GOT3 (cell line): ENCODE data around the gene MYL3.
"Not testable (repeated sequence)": the region's sequence is repeated elsewhere in the genome, so short reads cannot be mapped to it uniquely, and the experiment has no call there.

Source experiments
- DNase-seq: peaks from one replicate; lab custom pipeline; 2025; ENCODE audit warnings: mixed read lengths; lab: John Stamatoyannopoulos, UW

Gene MYL3

GRCh38 chr3:46863261-46863782 is at the start of gene MYL3:
Gene MYL3 (minus strand): TSS chr3:46863444. CDS start chr3:46863390, 54 bp downstream.
- DNase-seq = no peak

DNA sequence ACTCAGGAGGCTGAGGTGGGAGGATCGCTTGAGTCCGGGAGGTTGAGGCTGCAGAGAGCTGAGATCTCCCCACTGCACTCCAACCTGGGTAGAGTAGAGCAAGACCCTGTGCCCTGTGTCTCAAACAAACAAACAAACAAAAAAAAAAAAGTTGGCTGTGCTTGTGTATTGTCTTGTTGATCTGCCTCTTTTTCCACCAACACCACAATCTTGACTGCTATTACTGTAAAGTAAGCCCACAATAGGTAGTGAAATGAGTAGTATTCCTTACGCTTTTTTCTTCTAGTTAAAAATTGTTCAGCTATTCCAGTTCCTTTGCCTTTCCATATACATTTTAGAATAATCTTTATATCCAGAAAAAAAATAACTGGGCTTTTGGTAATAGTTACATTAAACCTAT is 49.7 kb upstream of the MYL3 start:
- DNase-seq = no peak

- not testable (repeated sequence) for DNase-seq
These were observed 47.7 kb upstream of the MYL3 start for GRCh38 chr3:46910914-46911313.

GRCh38 chr3:46910166-46910760 is 47.0 kb upstream of the MYL3 start:
- DNase-seq = no peak

DNA sequence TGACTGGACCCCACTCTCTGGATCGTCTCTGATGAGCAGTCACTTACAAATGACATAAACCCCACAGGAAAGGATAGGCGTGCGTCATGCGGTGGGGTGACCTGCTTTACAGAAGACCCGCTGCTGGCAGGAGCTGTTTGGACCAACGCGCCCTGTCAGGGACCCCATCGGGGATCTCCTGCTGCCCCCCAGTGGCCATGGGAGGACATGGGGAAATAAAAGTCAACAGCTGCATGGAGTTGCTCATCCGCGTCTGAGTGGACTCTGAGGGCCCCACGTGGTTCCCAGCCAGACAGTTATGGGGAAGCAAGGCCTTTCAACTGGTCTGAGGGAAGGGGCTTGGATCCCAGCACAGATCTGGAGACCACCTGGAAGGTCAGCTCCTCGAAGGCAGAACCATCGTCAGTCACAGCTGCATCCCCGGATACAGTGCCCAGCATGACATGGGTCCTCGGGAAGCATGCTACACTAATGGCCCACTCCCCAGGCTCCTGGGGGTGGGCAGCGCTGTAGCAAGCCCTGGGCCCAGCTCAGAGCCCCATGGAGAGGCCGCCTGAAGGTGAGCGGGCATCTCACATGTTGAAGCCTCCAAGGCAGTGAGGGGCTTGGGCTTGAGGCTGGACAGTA is 46.4 kb upstream of the MYL3 start:
- DNase-seq = peak; percentile 58

DNA sequence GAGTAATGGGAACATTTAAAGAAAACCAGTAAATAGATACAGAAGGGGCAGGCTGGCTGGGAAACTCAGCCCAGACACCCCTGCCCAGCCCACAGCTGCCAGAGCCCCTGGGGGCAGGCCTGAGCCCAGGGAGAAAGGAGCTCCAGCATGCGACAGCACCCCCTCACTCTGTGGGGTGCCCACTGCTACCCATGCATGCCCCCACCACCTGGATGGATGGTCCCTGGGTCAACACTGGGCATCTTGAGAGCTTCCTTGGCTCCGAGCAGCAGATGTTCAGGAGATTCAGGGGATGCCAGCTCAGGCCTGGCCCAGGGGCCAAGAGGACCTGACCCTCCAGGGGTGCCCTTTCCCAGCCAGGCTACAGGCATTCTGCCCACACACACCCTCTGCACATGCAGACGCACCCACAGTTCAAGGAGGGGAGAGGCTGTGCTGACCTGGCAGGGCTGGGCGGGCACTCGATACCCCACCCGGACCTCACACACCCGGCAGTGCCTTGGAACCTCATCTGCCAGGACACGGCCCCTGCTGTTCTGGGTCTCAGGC is 45.8 kb upstream of the MYL3 start:
- DNase-seq = no peak

DNA sequence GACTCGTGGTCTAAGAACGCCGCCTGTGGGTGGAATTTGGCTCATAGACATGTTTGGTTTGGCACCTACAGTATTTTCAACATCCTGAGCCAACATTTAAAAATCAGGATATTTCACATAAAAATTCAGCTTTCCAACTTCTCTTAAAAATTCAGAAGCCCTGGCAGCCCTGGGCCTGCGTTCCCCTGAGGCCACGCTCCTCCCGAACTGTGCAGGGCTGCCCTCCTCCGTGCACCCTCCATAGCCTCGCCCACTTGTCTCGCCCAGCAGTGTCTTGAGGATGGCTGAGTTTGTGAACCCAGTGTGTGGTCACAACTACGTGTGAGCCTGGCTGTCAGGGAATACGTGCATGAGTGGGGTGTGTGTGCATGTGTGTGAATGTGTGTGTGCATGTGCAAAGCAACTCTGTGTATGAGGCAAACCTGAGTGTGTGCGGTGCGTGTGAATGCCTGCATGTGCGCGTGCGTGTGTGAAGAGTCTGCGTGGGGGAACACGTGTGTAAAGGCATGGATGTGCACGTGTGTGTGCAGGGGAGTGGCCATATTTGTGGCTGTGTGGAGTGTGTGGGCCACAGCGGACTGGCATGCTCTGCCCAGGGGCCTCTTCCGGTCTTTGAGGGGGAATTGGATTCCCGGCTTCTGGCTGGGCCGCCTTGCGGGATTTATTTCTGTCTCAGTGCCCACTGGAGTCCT is 45.2 kb upstream of the MYL3 start:
- DNase-seq = no peak

- DNase-seq = no peak
These were observed 44.7 kb upstream of the MYL3 start for GRCh38 chr3:46907960-46908293.

- no peak for DNase-seq
These were observed 44.0 kb upstream of the MYL3 start for GRCh38 chr3:46907271-46907670.

DNA sequence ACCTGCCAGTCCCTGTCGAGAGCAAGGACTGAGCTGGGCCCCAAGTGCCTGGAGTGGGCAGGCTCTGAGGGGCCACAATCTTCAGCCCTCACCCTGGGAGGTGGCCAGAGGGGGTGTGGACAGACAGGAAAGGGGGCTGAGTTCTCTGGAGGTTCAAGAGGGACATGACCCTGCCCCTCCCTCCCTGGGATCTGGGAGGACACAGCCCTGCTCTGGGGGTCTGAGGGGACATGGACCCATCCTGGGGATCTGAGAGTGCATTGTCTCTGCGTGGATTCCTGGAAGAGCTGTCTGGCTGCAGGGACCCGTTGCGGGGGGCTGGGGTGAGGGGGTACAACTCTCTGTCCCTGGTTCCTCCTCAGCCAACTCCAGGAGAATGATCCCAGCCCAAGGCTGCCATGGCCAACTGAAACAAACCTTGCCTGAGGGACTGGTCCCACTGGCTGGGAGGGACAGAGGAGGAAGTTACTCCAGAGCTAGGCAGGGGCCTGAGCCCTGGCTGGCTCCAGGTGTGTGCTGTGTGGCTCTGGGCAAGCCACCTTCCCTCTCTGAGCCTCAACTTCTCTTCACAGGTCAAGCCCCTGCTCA is 43.3 kb upstream of the MYL3 start:
- DNase-seq = no peak

- no peak for DNase-seq
These were observed 42.6 kb upstream of the MYL3 start for GRCh38 chr3:46905661-46906451.

DNA sequence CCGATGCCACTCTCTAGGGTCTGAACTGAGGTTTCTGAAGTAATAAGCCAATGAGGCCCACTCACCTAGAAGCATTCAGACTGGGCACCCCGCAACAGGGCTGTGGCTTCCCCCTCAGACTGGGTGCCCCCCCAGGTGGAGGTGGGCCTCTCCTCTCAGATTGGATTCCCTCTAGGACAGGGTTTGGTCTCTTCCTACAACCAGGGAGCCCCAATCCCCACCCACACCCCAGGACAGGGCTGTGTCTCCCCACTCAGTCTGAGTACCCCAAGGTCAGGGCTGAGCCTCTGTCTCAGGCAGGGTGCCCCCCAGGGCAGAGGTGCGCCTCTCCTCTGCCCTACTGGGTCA is 41.9 kb upstream of the MYL3 start:
- DNase-seq = no peak

DNA sequence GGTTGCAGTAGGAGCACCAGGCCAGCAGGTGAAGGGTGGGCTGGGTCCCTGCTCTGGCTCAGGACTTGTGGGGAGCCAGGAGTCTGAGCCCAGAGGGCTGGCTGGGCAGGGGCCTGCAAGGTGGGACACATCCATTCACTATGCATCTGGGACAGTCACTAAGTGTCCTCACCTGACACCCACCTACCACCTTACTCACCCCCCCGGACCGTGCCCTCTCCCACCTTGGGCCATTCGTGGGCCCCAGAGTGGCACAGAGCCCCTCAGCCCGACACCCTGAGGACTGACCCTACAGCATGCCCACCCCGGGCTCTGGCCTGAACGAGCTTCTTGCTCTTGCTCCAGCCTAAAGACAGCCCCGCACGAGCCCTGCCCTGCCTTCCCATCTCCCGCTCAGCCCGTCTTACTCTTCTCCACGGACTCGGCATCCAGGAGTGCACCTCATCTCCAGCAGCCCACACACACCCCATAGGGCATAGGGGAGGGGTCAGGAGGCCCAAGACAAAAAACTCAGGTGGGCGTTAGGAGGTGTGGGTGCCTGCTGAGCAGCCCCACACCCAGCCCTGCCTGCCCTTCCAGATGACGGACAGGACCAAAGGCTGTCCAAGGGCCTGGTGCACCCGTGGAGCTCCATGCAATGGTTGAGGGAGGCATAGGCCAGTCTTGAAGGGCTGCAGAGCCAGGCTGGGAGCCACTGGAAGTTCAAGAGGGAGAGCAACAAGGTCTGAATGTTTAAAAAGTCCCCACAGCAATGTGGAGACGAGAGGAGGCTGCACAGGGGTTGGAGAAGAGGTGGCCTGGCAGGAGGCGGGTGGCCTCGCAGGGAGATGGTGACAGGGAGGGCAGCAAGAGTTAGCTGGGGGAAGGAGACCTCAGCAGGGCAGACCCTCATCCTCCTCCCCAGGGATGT is 41.3 kb upstream of the MYL3 start:
- no peak for DNase-seq

- DNase-seq = no peak
These were observed 40.4 kb upstream of the MYL3 start for GRCh38 chr3:46903341-46904302.

DNA sequence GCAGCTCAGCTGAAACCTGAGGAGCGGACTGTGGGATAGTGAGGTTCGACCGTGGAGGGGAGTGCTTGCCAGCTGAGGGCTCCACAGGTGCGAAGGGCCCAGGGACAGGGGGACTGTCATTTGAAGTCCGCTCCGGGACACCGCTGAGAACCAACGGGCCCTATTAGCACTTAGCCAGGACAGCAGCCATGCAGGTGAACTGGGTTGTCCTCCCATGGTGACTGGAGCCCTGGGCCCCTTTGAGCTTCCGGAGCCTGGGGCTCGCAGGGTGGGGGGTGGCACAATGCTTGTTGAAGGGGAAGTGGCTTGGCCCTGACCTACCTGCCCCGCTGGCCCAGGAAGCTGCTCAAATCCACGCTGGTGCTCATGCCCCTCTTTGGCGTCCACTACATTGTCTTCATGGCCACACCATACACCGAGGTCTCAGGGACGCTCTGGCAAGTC is 39.0 kb upstream of the MYL3 start:
- DNase-seq = no peak

DNA sequence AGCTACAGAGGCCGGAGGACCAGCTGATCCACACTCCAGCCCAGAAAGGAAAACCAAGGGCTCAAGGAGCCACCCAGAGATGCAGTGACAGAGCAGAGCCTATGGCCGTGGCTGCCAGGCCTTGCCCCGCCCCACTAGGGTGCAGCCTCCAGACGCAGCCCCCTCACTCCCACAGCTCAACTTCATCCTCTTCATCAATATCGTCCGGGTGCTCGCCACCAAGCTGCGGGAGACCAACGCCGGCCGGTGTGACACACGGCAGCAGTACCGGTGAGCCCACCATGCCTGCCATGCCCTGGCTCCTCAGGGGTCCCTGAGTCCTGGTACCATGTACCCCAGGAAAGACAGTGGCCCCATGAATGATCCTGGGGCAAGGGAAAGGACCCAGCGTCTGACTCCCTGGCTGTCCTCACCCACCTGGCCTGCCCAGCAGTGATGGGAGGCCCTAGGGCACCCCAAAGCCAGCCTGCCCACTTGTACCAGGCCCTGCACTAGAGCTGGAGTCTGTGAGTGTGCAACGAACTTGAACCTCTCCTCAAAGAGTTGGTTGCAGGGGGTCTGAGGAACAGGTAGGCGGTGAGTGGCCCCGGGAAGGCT is 38.4 kb upstream of the MYL3 start:
- no peak for DNase-seq

DNA sequence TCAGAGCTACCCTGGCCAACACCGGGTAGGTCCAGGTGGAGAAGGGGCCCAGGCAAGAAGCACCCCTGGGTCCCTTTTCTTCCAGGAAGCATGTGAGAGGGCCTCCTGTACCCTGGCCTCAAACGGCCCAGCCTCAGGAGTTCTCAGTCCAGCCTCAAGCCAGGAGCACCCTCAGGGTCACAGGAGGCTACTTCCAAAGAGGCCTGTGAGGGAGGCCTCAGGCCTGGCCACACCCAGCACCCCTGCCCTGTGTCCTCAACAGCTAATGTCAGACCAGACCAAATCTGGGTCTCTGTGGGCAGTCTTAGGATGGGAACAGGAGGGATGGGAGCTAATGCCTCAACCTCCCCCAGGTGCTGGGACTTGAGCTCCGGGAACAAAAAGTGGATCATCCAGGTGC is 37.8 kb upstream of the MYL3 start:
- no peak for DNase-seq

- DNase-seq = no peak
These were observed 37.1 kb upstream of the MYL3 start for GRCh38 chr3:46900356-46900755.

GRCh38 chr3:46900007-46900292 is 36.7 kb upstream of the MYL3 start:
- no peak for DNase-seq
